DOHH2 (cell line): ENCODE data around the gene LRRC32.
A peak's percentile ranks its signal among the peaks of the same experiment; 100 is the strongest.

Experiments
- H3F3A ChIP-seq: fragments of 200-600 bp; sonication (generic), shearing (Covaris generic); 2 replicates; pipeline ENCODE4 v1.6.0; 2016; ENCODE audit warnings: antibody characterized with exemption, mild to moderate bottlenecking; ENCODE audit not compliant: control insufficient read depth, insufficient read depth
- H3K27ac ChIP-seq: fragments of 200-600 bp; sonication (generic); 2 replicates; pipeline ENCODE4 v1.5.1; 2014; ENCODE audit warnings: low read depth, mild to moderate bottlenecking, low read length, moderate library complexity
- H3K27me3 ChIP-seq: fragments of 200-600 bp; sonication (generic); 2 replicates; pipeline ENCODE4 v1.6.1; 2014; ENCODE audit warnings: mild to moderate bottlenecking, low read length, mixed read lengths; ENCODE audit not compliant: control insufficient read depth
- H3K36me3 ChIP-seq: fragments of 200-600 bp; sonication (generic); 2 replicates; pipeline ENCODE4 v1.6.1; 2014; ENCODE audit warnings: mild to moderate bottlenecking, low read length, moderate library complexity, mixed read lengths; ENCODE audit not compliant: control insufficient read depth
- H3K4me1 ChIP-seq: fragments of 200-600 bp; sonication (generic); 2 replicates; pipeline ENCODE4 v1.6.1; 2014; ENCODE audit warnings: mild to moderate bottlenecking, low read length, mixed read lengths; ENCODE audit not compliant: control insufficient read depth
- H3K4me2 ChIP-seq: fragments of 200-600 bp; sonication (generic); 2 replicates; pipeline ENCODE4 v1.6.0; 2014; ENCODE audit warnings: mild to moderate bottlenecking, low read length, moderate library complexity
- H3K4me3 ChIP-seq: fragments of 200-600 bp; sonication (generic); 2 replicates; pipeline ENCODE4 v1.5.1; 2014; ENCODE audit warnings: mild to moderate bottlenecking, low read length, mixed read lengths
- H3K79me2 ChIP-seq: fragments of 200-600 bp; sonication (generic); 2 replicates; pipeline ENCODE4 v1.6.1; 2014; ENCODE audit warnings: mild to moderate bottlenecking, low read length, mixed read lengths; ENCODE audit not compliant: control insufficient read depth
- H3K9me2 ChIP-seq: fragments of 200-600 bp; sonication (generic); replicated peaks from 2 replicates; pipeline ENCODE4 v1.6.1; 2014; ENCODE audit warnings: mild to moderate bottlenecking, low read length, mixed read lengths; ENCODE audit not compliant: control insufficient read depth
- H3K9me3 ChIP-seq: fragments of 200-600 bp; sonication (generic); 2 replicates; pipeline ENCODE4 v1.6.1; 2014; ENCODE audit warnings: antibody characterized with exemption, low read length, mixed read lengths; ENCODE audit not compliant: control insufficient read depth, insufficient read depth
- H4K20me1 ChIP-seq: fragments of 200-600 bp; sonication (generic); 2 replicates; pipeline ENCODE4 v1.6.0; 2014; ENCODE audit warnings: low read depth, mild to moderate bottlenecking, antibody characterized with exemption, low read length, moderate library complexity; ENCODE audit not compliant: control insufficient read depth, insufficient read depth
- CTCF ChIP-seq: fragments of 200-600 bp; sonication (generic); IDR thresholded peaks from one replicate; pipeline ENCODE4 v1.5.1; 2014; ENCODE audit warnings: antibody characterized with exemption, mild to moderate bottlenecking, low read depth, low read length; ENCODE audit not compliant: poor library complexity, severe bottlenecking
- EZH2phosphoT487 ChIP-seq: fragments of 200-600 bp; sonication (generic); IDR thresholded peaks from 2 replicates; pipeline ENCODE4 v1.6.1; 2017; ENCODE audit warnings: borderline replicate concordance, mild to moderate bottlenecking, antibody characterized with exemption, low read length, moderate library complexity, mixed read lengths

LRRC32 gene

GRCh38 chr11:76626921-76627401 lies 43.6 kb downstream of the LRRC32 start:
- no peaks in the 10 kb centered on the region; the same call in 1 of the 2 replicates for H3K36me3 ChIP-seq
- peak overlapping the region; percentile 62 for H3K4me2 ChIP-seq
- no peaks in the 10 kb centered on the region for H3K27me3 ChIP-seq
- no peaks in the 10 kb centered on the region for H3K9me2 ChIP-seq
- H3K9me3 ChIP-seq: no peaks in the 10 kb centered on the region
- H3K4me3 ChIP-seq: peak overlapping the region; percentile 45
- peaks cover 58% of the 10 kb centered on the region for H3K4me1 ChIP-seq
- H4K20me1 ChIP-seq: no peaks in the 10 kb centered on the region
- H3K79me2 ChIP-seq: no peaks in the 10 kb centered on the region
- peaks cover 4% of the 10 kb centered on the region for H3F3A ChIP-seq
- TF ChIP-seq EZH2phosphoT487: no peak
- H3K27ac ChIP-seq: no peak overlapping the region

GRCh38 chr11:76626266-76626665 lies 44.3 kb downstream of the LRRC32 start:
- Histone ChIP-seq H3K27ac (no peak overlapping the region), H3K4me1 (peaks cover 53% of the 10 kb centered on the region), H3K79me2 (no peaks in the 10 kb centered on the region), H3K9me2 (no peaks in the 10 kb centered on the region), H3K9me3 (no peaks in the 10 kb centered on the region), H3K27me3 (no peaks in the 10 kb centered on the region), H3F3A (0 out of 2 replicates have a peak, but pooled peaks cover 3% of the 10 kb centered on the region), H3K36me3 (no peaks in the 10 kb centered on the region; the same call in 1 of the 2 replicates), H3K4me2 (peak overlapping the region; percentile 62; the same call in 1 of the 2 replicates), H4K20me1 (no peaks in the 10 kb centered on the region), H3K4me3 (no peak overlapping the region)
- TF ChIP-seq CTCF: no peak
- no peak for TF ChIP-seq EZH2phosphoT487

DNA sequence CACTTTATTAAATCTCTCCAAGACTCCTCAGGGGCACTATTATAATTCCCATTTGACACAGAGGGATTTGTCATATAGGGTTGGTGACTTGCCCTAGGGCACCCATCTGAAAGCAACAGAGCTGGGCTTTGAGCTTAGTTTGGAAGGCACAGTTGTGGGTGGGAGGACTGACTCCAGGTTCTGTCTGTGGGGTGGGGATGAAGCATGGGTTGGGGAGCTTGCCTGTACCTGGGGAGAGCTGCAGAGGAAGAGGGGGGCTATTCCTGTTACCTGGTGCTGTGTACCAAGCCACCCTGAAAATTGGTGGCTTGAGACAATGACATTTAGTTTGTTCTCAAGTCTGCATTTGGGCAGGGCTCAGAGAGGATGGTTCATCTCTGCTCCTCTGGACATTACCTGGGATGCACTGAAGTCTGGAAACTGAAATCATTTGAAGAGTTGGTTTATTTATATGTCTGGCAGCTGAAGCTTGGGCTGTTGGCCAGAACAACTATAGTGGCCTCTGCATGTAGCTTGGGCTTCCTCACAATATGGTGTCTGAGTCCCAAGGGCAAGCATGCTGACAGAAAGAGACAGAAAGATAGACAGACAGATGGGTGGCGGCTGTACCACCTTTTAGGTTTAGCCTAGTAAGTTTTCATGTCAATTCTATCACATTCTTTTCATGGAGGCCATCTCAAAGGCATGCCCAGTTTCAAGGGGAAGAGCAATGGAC lies 44.9 kb downstream of the LRRC32 start:
- Histone ChIP-seq H3K9me2 (no peaks in the 10 kb centered on the region), H3K4me1 (peaks cover 47% of the 10 kb centered on the region), H3K9me3 (no peaks in the 10 kb centered on the region), H3K79me2 (no peaks in the 10 kb centered on the region), H3F3A (0 out of 2 replicates have a peak, but pooled peaks cover 2% of the 10 kb centered on the region), H3K36me3 (no peaks in the 10 kb centered on the region; the same call in 1 of the 2 replicates), H4K20me1 (no peaks in the 10 kb centered on the region), H3K4me3 (no peak overlapping the region), H3K27me3 (no peaks in the 10 kb centered on the region), H3K27ac (no peak overlapping the region), H3K4me2 (no peak overlapping the region)
- no peak for TF ChIP-seq CTCF
